EH (cell line): ENCODE results near the gene SMIM45.
"Not testable (repeated sequence)": the region's sequence is repeated elsewhere in the genome, so short reads cannot be mapped to it uniquely, and the experiment has no call there.

ENCODE experiments used
- DNase-seq: peaks from one replicate; pipeline ENCODE4 v3.0.0-alpha.2; 2015; ENCODE audit warnings: low read depth

The SMIM45 gene

DNA sequence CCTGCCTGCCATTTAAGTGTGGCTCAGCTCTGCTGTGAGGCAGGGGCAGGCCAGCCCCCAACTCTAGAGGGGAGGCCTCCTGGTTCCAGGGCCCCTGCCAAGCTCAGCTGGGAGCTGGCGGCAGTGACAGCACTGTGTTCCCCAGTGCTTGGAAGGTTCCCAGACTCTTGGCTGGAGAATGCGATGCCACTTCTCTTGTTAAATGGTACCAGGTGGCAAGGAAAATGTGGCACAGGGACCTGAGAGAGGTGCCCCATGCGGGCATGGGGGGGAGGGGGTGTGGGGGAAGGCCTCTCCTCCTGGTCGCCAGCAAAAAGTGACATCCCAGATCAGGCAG, 17.0 kb upstream of the SMIM45 start:
- DNase-seq = no peak

DNA sequence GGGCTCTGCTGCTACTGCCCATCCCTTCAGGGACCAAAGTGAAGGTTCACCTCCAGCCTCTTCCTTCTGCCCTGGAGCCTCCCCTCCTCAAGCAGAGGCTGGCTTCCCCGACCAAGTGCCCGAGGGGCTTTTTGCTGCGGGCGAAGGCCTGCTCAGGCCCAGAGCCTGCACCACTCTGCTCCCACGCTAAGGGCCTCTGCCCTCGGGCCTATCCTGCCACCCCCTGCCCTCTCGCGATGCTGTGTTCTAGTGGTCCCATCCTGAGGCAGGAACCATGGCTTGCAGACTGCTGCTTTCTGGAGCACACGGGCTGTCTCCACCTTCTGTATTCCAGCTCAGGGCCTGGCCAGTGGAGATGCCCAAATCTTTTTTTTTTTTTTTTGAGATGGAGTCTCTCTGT, 16.4 kb upstream of the SMIM45 start:
- no peak for DNase-seq

DNA sequence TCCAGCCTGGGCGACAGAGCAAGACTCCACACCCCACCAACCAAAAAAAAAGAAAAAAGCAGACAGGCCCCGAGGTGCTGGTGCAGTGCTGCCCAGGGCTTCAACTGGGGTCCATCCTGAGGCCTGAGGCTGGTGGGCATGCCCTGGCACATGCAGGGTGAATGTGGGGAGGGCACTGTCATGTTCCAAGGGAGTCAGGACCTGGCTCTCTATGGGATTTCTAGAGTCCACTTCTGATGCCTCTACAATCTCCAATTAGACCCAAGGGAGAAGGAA, 15.1 kb upstream of the SMIM45 start:
- no peak for DNase-seq

DNA sequence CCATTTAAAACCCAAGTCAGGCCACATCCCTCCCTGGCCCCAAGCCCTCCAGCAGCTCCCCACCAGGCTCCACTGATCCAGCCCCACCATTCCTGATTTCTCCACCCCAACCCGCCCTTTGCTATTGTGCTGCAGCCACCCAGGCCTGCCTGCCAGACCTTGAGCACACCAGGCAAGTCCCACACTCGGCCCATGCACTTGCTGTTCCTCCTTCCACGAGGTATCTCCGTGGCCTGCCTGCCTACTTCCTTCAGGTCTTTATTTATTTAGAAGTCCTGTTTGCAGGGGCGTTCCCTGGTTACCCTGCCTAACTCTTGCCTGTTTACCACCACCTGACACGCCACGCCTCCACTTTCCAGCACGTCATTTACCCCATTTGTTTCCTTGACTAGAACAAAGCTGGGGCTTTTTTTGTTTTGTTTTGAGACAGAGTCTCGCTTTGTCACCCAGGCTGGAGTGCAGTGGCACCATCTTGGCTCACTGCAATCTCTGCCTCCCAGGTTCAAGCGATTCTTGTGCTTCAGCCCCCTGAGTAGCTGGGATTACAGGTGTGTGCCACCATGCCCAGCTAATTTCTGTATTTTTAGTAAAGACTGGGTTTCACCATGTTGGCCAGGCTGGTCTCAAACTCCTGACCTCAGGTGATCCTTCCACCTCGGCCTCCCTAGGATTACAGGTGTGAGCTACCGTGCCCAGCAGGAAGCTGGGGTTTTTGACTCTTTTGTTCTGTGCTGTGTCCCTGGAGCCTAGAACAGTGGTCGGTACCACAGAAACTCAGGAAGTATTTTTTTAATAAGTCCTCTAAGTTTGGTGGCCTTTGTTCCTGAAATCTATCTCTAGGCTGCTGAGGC, 11.7 kb upstream of the SMIM45 start:
- no peak for DNase-seq

DNA sequence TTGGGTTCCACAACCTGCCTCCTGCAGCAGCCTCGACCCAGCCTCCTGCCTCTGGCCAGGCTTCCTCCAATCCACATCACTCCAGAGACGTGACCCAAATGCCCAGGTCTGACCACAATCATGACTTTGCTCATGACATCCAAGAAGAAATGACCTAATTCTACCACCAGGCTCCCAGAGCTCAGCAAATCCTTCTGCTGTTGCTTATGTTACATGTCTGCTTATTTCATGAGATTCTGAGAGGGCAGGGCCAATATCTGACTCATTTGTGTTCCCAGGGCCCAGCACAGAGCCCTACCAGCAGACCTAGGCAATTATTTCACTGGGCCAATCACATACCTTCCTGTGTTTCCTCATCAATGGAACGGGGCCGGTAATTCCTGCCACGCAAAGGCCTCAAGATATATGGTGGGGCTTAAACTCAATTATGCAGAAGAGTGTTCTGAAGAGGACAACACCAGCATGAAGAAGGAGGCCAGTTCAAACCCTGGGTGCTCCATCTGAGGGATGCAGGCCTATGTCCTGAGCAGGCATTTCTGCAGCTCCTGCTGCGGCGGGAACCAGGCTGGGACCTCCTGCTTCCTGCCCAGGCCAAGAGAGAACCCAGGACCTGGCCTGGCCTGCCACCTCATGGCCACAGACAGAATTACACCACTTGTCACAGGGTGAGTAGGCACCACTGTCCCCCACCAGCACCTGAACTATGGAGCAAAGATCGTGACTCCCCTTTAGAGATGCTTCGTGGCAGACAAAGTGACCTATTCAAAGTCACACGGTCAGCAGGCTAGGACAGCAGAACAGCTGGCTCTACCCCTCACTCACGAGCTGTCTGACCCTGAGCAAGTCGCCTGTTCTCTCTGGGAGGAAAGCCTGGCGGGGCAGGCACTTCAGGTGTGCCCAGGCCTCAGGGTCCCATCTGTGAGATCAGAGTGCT, 10.9 kb upstream of the SMIM45 start:
- peak; percentile 83 for DNase-seq

DNA sequence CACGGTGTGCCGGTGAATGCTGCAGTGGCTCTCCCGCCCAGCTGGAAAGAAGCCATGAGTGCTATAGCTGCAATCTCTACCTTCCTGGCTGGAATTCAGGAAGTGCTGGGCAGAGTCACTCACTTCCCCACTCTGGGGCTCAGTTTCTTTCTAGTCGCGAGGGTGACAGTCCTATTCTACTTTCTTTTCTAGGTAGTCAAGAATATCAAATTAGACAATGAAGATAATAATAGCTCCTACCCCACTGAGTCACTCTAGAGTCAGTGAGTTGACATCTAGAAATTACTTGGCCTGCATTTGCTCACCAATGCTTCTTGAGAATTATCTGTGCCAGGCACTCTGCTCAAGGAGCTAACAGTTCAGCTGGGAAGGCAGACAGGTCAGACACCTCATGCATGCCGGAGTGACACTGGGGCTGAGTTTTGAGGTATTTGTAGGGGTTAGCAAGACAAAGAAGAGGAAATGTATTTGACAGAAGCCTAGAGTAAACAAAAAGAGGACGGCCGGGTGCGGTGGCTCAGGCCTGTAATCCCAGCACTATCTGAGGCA, 8.2 kb upstream of the SMIM45 start:
- DNase-seq = peak; percentile 29

DNA sequence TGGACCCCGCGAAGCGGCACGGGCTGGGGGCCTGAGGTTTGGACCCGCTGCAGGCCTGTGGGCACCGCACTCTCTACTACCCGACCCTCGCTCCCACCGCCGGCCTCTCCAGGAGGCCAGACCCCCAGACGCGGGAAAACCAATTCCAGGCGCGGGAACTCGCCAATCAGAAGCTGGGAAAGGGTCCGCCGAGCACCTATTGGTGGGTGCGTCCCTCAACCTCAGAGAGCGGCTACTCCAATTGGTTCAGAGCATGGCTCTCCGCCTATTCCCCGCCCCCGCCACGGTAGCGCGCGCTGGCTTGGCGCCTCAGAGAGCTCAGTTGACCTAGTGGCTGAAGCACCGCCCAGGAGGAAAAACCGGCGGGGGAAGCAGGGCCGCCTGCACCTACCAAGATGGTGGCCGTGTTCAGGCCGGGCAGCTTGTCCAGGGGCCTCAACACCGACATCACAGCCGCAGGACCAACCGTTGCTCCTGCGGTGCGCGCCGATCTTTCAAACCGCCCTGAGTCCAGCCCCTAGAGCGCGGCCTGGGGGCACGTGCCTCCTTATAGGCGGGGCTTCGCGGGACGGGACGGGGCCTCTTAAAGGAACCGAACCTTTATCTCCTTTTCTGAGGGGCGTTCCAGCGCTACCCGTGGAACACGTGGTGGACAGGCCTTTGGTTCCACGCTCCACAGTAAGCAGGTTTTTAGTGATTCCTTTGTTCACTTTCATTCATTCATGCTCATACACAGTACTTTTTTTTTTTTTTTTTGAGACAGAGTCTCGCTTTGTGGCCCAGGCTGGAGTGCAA, 5.1 kb upstream of the SMIM45 start, which contains the start of gene CENPM:
Gene CENPM (minus strand): TSS at position 524 of the 795 bp plus-strand sequence. CDS start 76 bp downstream, at position 448.
- DNase-seq = peak; percentile 94

DNA sequence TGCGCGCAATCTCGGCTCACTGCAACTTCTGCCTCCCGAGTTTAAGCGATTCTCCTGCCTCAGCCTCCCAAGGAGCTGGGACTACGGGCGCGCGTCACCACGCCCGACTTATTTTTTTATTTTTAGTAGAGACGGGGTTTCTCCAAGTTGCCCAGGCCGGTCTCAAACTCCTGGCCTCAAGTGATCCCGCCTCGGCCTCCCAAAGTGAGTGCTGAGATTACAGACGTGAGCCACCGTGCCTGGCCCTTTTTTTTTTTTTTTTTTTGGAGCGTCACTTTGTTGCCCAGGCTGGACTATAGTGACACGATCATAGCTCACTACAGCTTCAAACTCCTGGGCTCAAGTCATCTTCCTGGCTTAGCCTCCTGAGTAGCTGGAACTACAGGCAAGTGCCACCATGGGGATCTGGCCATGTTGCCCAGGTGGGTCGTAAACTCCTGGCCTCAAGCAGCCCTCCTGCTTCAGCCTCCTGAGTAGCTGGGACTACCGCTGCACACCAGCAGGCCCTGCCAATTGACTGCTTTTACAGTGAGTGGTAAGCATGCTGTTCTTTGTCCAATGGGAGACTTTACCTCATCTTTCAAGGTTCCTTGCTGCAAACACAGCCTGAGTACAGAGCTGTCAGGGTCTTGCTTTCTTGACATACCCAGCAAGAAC, 4.4 kb upstream of the SMIM45 start:
- no peak for DNase-seq

DNA sequence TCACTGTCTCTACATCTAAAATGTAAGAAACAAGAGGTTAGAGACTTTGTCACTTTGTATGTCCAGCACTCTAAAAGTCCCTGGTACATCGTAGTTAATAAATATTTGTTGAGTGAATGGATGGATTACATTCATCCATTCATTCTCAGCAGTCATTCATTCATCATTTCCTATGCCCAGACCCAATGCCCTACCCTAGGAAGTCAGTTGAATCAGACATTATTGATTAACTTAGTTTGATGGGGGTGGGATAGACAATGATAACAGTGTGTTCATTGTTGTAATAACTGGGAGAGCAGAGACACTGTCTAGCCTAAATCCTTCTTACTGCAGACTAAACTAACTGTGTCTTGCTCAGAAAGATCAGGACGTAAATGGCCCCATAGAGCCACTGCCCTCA, 3.8 kb upstream of the SMIM45 start:
- no peak for DNase-seq

DNA sequence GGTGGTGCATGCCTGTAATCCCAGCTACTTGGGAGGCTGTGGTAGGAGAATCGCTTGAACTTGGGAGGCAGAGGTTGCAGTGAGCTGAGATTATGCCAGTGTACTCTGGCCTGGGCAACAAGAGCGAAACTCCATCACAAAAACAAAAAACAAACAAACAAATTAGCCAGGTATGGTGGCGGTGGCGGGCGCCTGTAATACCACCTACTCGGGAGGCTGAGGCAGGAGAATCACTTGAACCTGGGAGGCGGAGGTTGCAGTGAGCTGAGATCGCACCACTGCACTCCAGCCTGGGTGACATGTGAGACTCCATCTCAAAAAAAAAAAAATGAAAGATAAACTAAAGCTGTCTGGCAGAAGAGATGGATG, 3.0 kb upstream of the SMIM45 start:
- DNase-seq = not testable (repeated sequence)

DNA sequence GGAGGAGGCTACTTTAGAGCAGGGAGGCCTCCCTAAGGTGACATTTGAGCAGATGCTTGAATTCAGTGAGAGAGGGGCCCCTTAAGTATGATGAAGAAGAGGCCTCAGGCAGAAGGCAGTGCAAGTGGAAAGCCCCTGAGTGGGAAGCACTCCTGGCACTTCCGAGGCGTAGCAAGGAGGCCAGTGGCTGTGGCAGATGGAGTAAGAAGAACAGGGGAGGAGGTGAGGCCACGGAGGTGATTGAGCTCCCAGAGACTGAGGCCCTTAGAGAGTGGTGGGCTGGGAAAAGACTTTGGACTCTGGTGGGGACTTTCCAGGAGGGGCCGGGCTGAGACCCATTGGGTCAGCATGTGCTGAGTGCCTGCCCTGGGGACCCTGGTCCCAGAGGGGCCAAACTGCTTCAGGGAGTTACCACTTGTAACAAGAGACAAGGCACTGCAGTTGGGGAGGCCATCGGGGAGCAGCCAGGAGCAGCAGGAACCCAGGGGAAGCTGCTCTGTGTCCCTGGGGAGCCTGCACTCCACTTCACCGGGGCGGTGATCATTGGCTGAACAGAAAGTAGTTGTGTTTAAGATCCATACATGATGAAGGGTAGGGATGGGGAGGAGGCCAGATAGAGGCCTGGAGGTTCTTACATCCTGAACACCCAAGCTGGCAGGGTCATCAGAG, 2.5 kb upstream of the SMIM45 start:
- DNase-seq = no peak

DNA sequence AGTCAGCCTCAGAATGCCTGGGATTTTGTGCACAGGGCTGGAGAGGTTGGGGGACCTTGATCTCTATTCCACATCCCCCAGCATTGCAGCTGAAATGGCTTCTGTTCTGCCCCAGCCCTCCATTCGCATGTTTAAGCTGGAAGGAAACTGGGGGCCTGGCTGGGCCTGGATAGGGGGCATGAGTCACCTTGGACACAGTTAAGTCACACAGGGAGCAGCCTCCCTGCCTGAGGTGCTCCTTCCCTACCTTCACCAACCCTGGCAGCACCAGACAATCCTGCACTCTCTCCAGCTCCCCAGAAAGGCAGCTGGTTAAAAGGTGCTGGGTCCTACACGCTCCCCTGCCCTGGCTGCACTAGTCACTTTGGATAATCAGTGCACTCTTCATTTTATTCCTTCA, 763 bp downstream of the SMIM45 start:
- no peak for DNase-seq

DNA sequence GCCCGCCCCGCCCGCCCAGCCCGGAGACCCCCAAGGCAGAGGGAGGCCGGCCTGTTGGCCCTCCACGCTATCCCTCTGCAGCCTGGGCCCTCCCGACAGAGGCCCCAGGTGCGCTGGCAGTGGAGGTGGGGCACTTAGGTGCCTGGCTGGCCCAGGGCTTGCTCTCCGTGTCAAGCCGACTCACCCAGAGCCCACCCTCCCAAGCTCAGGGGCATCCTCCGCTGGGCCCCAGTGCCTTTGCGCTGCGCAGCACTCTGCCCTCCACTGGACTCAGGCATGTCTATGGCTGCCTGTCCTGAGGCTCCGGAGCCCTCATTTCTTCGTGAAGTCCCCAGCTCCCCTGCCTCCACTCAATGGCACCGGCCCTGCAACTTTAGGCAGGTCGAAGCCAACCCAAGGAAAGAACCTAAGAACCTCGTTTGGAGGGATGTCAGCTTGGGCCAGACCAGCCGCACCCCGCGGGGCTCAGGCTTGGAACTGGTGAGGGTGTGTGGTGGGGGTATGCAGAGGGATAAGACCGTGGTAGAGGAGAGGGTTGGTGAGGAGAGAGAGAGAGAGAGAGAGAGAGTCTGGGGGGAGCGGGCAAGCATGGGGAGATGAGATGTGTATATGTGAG, 6.1 kb downstream of the SMIM45 start:
- DNase-seq = no peak

DNA sequence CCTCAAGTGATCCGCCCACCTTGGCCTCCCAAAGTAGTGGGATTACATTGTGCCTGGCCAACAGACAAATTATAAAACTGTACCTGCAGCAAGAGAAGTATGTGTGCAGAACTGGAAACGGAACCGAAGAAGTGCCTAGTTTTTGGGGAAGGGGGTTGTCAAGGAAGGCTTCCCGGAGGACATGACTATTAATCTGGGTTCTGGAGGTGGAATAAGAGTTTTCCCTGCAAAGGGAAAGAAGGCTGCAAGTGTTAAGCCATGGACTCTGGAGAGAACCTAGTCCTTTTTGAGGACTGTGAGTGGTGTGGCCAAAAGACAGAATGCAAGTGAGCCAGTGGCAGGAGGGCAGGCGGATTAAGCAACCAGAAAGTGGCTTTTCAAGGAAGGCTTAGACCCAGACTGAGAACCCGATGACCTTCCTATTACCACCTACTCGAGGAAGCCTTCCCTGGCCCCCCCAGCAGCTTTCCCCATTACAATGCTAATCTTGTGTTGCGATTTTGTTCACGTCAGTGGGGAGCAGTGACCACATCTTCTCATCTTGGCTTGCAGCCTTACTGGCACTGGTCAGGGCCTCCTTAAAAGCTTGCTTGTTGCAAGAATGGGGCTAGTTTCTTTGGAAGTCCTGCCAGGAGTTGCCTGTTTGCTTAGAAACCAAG, 11.6 kb downstream of the SMIM45 start:
- DNase-seq = no peak

DNA sequence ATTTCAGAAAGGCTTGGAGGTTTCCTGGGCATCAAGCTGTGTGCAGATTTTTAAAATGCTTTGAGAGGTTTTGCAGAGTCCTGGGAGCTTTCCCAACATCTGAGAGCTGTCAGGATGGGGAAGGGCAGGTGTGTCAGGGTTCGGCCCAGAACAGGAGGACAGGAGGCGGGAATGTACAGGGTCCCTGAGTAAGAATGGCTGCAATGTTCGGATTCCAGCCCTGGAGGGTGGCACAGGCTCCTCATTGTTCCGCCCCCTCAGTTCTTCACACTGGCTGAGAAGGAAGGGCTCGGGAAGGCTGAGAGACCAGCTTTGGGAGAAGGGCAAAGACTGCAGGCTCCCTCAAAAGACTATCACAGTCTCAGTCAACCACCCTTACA, 12.2 kb downstream of the SMIM45 start:
- no peak for DNase-seq

DNA sequence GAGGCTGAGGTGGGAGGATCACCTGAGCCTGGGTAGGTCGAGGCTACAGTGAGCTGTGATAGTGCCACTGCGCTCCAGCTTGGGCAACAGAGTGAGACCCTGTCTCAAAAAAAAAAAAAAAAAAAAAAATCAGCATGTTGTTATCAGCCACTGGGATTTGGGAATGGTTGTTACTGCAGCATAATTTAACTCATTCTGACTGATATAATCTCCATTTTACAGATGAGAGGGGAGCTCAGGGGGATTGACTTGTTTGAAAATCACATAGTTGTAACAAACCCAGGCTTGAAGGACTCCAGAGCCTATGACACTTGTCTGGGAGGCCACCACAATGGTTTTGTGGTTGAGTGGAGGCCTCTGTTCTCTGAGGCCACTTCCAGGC, 14.3 kb downstream of the SMIM45 start:
- DNase-seq = no peak

DNA sequence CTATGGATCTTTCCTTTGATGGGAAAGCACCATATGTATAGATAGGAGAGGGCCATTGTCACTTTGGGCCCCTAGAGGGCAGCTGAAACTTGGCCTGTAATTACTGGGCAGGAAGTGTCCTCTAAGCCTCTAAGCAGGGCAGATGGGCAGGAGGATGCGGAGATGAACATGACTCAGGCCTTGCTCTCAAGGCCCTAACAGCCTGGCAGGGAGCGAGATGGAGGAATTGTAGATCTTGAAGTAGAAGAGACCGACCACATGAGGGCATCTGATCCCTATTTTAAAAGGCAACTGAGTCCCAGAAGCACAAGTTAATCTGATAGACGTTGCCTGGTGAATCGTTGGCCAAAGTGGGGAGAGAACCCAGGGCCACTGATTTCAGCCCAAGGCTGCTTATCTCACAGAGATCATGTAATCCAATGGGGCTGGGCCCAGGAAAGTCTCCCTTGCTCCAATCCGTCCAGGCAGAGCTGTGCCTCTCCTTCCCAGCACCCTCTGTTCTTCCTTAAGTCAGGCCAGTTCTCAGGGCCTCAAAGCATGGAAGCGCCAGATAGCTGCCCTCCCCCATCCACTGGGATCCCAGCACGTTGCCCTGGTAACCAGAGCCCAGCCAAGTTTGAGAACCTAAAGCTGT, 14.8 kb downstream of the SMIM45 start:
- peak; percentile 95 for DNase-seq

DNA sequence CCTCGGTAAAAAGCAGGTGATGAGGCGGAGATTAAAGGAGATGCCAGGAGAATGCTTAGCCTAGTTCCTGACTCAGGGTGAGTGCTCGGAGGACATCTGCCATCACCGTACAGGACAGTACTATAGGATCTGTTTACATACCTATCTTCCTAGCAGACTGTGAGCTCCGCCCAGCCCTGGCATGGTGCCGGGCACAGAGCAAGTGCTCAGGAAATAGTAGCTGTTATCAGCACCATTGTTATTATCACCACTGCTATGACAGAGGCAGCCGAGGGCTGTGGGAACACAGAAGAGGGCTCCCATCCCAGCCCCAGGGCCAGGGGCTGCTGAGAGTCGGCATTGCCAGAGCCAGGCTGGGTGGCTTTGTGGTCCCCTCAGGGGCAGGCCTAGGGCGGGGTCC, 16.7 kb downstream of the SMIM45 start:
- DNase-seq = no peak

DNA sequence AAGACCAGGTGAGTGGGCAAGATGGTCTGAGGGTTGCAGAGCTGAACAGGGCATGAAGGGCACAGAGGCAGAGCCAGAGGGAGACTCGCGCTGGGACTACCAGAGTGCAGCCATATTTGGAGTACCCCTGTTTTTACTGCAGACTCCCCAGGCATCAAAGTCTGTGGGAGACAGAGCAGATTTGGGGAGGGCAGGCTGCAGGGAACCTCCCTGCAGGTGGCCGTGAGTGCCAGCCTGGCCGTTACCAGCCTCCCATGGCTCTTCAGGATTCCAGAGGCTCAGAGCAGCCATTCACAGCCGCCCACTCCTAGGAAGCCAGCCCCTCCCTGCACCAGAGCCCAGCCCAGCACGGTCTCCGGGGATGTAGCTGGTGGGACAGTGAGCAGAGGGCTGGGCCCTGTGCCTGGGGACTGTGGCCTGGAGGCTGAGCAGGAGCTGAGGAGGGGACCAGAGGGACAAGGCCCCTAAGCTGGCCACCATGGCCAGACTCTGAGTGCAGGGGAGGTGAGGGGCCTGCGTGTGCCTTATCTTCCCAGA, 17.2 kb downstream of the SMIM45 start, which contains the start of gene SEPTIN3:
Gene SEPTIN3 (plus strand): TSS at position 334 of the 537 bp plus-strand sequence. CDS start 2,050 bp downstream, outside the sequence.
- no peak for DNase-seq
